Peyer's patch (tissue), 4 donors: ENCODE measurements around the gene AGFG1.

Source experiments
- POLR2A ChIP-seq, 2 donors: fragments of 450-650 bp; IDR thresholded peaks; one replicate each; pipeline ENCODE4 v1.5.1; 2017; ENCODE audit warnings: antibody characterized with exemption in 2 of 2, mild to moderate bottlenecking in 2 of 2, moderate library complexity in 2 of 2
- TF ChIP-seq, protein P1 (sequence below), 6 experiments: fragments of 450-650 bp in 4 of 6; fragments of 200-600 bp in 2 of 6; sonication (generic) in 1 of 6; IDR thresholded peaks; one replicate each; pipeline ENCODE4 v1.5.1; 2017 to 2019; ENCODE audit warnings: antibody characterized with exemption in 6 of 6, mild to moderate bottlenecking in 3 of 6, moderate library complexity in 1 of 6

DNA sequence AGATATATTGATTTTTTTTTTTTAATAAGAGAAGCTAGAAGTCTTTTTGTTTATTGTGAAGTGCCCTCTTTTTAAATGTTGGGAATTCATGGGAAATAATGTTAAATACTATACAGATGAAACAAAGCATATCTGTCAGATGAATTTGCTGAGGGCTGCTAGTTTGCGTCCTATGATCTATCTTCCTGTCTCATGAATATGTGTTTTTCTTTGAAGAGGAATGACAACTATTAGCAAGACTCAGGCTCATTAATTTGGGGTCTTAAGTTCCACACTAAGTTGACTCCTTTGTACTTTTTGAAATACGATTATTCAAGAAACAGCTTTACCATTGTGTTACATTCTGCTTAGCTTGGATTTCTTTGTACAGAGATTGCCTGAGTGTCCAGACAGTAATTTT is 57.9 kb downstream of the AGFG1 start:
- TF ChIP-seq, protein P1, sequence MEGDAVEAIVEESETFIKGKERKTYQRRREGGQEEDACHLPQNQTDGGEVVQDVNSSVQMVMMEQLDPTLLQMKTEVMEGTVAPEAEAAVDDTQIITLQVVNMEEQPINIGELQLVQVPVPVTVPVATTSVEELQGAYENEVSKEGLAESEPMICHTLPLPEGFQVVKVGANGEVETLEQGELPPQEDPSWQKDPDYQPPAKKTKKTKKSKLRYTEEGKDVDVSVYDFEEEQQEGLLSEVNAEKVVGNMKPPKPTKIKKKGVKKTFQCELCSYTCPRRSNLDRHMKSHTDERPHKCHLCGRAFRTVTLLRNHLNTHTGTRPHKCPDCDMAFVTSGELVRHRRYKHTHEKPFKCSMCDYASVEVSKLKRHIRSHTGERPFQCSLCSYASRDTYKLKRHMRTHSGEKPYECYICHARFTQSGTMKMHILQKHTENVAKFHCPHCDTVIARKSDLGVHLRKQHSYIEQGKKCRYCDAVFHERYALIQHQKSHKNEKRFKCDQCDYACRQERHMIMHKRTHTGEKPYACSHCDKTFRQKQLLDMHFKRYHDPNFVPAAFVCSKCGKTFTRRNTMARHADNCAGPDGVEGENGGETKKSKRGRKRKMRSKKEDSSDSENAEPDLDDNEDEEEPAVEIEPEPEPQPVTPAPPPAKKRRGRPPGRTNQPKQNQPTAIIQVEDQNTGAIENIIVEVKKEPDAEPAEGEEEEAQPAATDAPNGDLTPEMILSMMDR (IDR thresholded peaks at IDR 0.05), result no peak
- TF ChIP-seq POLR2A (IDR thresholded peaks at IDR 0.05), result no peak
